SK-N-SH (cell line): ENCODE measurements around the gene HSPB7.

ENCODE experiments used
- CHD2 ChIP-seq: fragments of 150-350 bp; IDR thresholded peaks from 2 replicates; pipeline ENCODE4 v1.6.1; 2018; ENCODE audit warnings: low read length; ENCODE audit not compliant: partially characterized antibody
- ELF1 ChIP-seq: IDR thresholded peaks from 2 replicates; pipeline ENCODE4 v1.4.0; 2012
- NRF1 ChIP-seq: IDR thresholded peaks from 2 replicates; pipeline ENCODE4 v1.6.1; 2012; ENCODE audit warnings: low read depth, mild to moderate bottlenecking, low read length
- RAD21 ChIP-seq: IDR thresholded peaks from 2 replicates; pipeline ENCODE4 v1.6.1; 2012; ENCODE audit warnings: mild to moderate bottlenecking, low read length
- RFX5 ChIP-seq: IDR thresholded peaks from 2 replicates; pipeline ENCODE4 v1.6.1; 2012; ENCODE audit warnings: mild to moderate bottlenecking, improper control_type of control experiment, low read length
- YY1 ChIP-seq: IDR thresholded peaks from 2 replicates; pipeline ENCODE4 v1.4.0; 2012; ENCODE audit warnings: low read depth, mild to moderate bottlenecking
- TF ChIP-seq, protein P1 (sequence below): fragments of 200-600 bp; sonication (generic); IDR thresholded peaks from 2 replicates; pipeline ENCODE4 v1.6.1; 2017; ENCODE audit warnings: antibody characterized with exemption, mild to moderate bottlenecking, moderate library complexity
- TF ChIP-seq, protein P2 (sequence below): IDR thresholded peaks from 2 replicates; pipeline ENCODE4 v1.4.0; 2012; ENCODE audit warnings: low read depth, borderline replicate concordance
- TF ChIP-seq, protein P3 (sequence below): IDR thresholded peaks from 2 replicates; pipeline ENCODE4 v1.6.1; 2012; ENCODE audit warnings: mild to moderate bottlenecking, low read depth, low read length, moderate library complexity

DNA sequence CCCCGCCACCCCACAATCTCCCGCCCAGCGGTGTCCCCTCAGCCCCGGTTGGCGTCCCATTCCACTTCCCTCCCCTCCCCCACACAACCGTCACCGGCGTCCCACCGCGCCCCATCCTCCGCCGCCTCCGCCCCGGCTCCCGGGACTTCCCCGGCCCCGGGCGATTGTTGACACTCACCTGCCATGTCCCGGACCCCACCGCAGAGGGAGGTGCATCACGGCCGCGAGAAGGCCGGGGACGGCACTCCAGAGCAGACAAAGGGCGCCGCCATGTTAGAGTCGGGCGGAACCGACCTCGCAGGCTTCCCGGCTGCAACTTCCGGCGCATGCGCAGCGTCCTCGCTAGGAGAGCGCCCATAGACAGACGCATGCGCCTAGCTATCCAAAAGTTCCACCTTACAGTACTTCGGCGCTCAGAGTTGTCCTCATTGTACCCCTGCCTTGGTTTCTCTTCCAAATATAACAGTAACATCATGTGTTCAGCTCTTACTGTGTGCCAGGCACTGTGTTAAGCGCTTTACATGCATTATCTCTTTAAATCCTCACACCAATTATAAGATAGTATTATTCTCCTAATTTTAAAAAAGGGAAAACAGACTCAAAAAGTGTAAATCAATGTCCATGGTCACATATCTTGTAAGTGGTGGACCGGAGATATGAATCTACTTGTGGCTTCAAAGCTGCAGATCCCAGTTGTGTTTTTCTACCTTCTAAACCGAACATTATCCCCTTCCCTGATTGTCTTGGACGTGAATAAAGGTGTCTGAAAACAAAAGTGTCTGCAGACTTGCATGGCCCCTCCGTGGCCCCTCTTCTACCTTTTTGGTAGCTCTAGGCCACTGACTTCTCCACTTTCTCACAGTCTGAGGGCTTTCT lies 41.8 kb downstream of the HSPB7 start, which contains the start of gene ZBTB17:
- TF ChIP-seq RAD21: no peak
- peak; percentile 99 for TF ChIP-seq NRF1
- TF ChIP-seq, protein P1, sequence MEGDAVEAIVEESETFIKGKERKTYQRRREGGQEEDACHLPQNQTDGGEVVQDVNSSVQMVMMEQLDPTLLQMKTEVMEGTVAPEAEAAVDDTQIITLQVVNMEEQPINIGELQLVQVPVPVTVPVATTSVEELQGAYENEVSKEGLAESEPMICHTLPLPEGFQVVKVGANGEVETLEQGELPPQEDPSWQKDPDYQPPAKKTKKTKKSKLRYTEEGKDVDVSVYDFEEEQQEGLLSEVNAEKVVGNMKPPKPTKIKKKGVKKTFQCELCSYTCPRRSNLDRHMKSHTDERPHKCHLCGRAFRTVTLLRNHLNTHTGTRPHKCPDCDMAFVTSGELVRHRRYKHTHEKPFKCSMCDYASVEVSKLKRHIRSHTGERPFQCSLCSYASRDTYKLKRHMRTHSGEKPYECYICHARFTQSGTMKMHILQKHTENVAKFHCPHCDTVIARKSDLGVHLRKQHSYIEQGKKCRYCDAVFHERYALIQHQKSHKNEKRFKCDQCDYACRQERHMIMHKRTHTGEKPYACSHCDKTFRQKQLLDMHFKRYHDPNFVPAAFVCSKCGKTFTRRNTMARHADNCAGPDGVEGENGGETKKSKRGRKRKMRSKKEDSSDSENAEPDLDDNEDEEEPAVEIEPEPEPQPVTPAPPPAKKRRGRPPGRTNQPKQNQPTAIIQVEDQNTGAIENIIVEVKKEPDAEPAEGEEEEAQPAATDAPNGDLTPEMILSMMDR: no peak
- TF ChIP-seq ELF1: peak; percentile 98
- no peak for TF ChIP-seq CHD2
- no peak for TF ChIP-seq RFX5
- TF ChIP-seq, protein P2, sequence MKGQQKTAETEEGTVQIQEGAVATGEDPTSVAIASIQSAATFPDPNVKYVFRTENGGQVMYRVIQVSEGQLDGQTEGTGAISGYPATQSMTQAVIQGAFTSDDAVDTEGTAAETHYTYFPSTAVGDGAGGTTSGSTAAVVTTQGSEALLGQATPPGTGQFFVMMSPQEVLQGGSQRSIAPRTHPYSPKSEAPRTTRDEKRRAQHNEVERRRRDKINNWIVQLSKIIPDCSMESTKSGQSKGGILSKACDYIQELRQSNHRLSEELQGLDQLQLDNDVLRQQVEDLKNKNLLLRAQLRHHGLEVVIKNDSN: no peak
- TF ChIP-seq, protein P3, sequence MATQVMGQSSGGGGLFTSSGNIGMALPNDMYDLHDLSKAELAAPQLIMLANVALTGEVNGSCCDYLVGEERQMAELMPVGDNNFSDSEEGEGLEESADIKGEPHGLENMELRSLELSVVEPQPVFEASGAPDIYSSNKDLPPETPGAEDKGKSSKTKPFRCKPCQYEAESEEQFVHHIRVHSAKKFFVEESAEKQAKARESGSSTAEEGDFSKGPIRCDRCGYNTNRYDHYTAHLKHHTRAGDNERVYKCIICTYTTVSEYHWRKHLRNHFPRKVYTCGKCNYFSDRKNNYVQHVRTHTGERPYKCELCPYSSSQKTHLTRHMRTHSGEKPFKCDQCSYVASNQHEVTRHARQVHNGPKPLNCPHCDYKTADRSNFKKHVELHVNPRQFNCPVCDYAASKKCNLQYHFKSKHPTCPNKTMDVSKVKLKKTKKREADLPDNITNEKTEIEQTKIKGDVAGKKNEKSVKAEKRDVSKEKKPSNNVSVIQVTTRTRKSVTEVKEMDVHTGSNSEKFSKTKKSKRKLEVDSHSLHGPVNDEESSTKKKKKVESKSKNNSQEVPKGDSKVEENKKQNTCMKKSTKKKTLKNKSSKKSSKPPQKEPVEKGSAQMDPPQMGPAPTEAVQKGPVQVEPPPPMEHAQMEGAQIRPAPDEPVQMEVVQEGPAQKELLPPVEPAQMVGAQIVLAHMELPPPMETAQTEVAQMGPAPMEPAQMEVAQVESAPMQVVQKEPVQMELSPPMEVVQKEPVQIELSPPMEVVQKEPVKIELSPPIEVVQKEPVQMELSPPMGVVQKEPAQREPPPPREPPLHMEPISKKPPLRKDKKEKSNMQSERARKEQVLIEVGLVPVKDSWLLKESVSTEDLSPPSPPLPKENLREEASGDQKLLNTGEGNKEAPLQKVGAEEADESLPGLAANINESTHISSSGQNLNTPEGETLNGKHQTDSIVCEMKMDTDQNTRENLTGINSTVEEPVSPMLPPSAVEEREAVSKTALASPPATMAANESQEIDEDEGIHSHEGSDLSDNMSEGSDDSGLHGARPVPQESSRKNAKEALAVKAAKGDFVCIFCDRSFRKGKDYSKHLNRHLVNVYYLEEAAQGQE: 0 out of 2 replicates have a peak, but pooled peaks have one; percentile 5
- peak; percentile 99 for TF ChIP-seq YY1
